Measurements from ENCODE around the gene MS4A8.

Gene MS4A8

DNA sequence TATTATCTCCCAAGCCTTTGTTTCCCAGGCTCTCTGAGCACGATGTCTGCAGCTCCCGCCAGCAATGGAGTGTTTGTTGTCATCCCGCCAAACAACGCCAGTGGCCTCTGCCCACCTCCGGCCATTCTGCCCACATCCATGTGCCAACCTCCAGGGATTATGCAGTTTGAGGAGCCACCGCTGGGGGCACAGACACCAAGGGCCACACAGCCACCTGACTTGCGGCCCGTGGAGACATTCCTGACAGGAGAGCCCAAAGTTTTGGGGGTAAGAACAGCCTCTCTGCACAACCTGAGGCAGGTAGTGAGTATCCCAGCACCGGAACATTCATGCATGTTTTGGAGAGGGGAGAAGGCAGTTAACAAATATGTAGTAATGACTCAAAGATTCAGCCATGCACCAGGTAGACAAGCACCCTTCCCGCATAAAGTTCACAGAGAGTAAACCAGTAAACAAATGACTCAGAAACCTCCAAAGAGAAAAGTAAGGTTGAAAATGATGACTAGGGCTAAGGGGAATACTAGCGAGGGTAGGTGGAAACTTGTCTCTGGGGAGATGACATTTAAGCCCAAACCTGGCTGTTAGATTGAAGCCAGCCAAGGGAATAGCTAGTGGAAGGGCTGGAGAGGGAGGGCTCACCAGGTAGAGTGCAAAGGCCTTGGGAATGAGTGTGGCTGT lies 64.4 kb downstream of the MS4A8 start:
- DNase-seq (ENCODE audit: low read depth in 3 of 3) = no peak

DNA sequence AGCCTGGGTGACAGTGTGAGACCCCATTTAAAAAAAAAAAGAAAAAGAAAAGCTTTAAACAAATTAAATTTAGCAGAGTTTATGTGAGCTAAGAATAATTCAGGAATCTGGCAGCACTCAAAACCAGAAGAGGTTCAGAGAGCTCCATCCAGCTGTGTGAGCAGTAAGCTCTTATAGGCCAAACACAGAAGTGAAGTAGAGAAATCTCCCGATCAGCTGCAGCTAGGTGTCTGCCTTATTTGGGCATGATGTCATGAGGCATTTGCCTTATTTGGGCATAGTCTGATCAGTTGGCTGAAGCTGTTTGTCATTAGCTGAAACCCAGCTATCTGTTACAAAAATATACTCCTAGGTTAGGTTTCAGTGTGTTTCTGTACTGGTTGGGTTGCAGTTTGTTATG lies 65.5 kb downstream of the MS4A8 start:
- no peak for DNase-seq (ENCODE audit: low read depth in 3 of 3)

DNA sequence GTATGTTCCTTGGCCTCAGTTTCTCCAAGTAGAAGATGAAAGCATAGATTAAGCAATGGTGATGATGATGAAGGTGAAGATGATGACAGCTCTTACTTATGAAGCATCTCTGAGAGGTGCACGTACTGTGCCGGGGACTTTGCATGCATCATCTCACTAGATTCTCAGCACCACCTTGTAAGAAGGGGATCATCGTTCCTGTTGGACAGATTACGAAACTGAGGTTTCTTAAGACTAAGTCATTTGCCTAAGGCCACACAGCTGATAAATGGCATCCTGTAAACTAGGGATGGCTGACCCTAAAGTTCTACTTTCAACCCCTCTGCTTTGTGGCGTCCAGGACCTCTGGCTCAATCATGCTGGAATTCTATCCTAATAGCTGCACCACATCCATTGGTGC lies 65.9 kb downstream of the MS4A8 start:
- no peak for DNase-seq (ENCODE audit: low read depth in 3 of 3)
